GM12892 (cell line): ENCODE measurements around the gene ATAT1.

Source experiments
- POLR2A ChIP-seq: IDR thresholded peaks from 2 replicates; pipeline ENCODE4 v1.6.1; 2011; ENCODE audit warnings: low read depth, low read length, control low read depth
- POLR2AphosphoS5 ChIP-seq: IDR thresholded peaks from 2 replicates; pipeline ENCODE4 v1.6.1; 2011; ENCODE audit warnings: low read depth, low read length, control low read depth

- TF ChIP-seq POLR2A (no peak), POLR2AphosphoS5 (no peak)
Observed at GRCh38 chr6:30656513-30656912, 29.8 kb downstream of the ATAT1 start.
